GM19395 (cell line): ENCODE data around the gene ZIC5.

Experiments used
- ATAC-seq: cut with Tn5 transposase; IDR thresholded peaks from one replicate; pipeline ENCODE4 v1.9.1; 2021; ENCODE audit warnings: mild to moderate bottlenecking, moderate library complexity; ENCODE audit not compliant: unreplicated experiment

ZIC5 gene

GRCh38 chr13:99941086-99941485, 30.5 kb downstream of the ZIC5 start:
- no peak for ATAC-seq

DNA sequence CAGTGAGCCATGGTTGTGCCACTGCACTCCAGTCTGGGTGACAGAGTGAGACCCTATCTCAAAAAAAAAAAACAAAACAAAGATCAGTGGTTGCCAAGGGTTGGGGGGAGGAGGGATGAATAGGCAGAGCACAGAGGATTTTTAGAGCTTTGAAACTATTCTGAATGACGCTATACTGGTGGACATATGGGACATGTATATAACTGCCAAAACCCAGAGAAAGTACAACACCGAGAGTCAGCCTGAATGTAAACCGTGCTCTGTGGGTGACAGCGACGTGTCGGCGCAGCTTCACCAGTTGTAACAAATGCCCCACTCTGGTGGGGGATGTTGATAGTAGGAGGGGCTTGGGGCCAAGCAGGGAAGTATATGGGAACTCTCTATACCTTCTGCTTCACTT, 32.9 kb downstream of the ZIC5 start:
- ATAC-seq = no peak

- no peak for ATAC-seq
Observed at GRCh38 chr13:99935772-99936171, 35.8 kb downstream of the ZIC5 start.

- no peak for ATAC-seq
Observed at GRCh38 chr13:99932912-99933311, 38.7 kb downstream of the ZIC5 start.

GRCh38 chr13:99930925-99931324, 40.6 kb downstream of the ZIC5 start:
- ATAC-seq = no peak

GRCh38 chr13:99929866-99930265, 41.7 kb downstream of the ZIC5 start:
- no peak for ATAC-seq

DNA sequence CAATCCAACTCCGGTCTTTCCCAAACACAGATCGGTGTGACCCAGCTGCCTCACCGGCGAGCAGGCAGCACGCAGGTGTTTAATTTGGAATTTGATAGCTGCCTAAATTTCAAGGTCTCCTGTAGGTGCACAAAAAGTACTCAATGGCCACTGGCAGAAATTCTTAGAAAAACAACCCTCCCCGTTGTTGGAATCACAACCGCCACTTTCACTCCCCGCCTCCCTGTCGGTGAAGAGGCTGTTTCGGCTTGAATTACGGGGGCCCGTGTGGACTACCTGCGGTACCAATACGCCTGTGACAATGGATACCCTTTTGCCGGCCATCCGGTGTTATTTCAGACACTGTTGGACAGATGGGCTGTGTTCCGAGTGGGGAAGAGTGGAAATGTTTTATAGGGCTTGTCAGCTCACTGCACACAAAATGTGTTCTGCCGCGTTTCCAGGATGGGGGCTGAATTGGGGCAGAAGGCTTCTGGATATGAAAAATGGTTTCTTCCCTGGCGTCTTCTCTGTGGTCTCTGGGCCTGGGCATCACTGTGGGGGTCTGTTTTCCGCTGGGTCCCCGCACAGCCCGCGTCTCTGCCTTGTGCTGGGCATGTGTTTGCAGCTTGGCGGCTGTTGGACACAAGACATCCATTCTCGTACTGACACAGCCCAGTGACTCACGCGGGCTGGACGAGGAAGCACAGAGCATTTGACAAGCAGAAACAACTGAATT, 45.4 kb downstream of the ZIC5 start:
- ATAC-seq = no peak

GRCh38 chr13:99923877-99924582, 47.5 kb downstream of the ZIC5 start:
- no peak for ATAC-seq

GRCh38 chr13:99922631-99923404, 48.7 kb downstream of the ZIC5 start:
- ATAC-seq = no peak

GRCh38 chr13:99919132-99919531, 52.4 kb downstream of the ZIC5 start:
- no peak for ATAC-seq

DNA sequence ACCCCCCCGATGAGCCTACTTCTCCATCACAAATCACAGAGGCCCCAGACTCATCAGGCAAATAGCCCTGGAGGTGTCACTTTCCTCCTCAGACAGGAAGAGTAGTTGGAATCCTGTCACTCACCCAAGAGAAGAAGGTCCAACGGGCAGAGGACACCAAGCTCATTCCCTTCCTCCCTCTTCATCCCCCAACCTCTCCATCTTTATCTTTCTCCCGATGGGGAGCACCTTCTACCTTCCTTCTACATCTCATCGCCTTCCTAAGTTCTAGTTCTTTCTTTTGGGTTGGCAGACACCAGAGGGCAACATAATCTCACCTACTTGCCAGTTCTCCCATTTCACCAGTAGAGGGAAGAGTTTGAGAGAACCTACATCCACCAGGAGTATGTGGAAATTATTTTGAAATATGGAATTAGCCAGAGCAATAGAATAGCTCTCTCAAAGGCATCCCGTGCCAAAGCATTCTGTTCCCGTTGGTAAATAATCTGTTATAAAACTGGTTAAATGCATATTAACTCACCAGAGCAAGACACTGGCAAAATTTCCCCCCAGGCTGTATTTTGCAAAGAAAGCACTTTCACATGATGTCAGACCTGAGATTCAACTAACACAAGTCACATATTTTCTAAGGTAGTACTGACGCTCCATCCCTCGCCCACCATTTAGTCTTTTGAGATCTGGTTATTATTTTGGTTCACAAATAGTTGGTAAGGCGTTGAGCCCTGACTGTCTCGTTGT, 55.0 kb downstream of the ZIC5 start:
- ATAC-seq = no peak

DNA sequence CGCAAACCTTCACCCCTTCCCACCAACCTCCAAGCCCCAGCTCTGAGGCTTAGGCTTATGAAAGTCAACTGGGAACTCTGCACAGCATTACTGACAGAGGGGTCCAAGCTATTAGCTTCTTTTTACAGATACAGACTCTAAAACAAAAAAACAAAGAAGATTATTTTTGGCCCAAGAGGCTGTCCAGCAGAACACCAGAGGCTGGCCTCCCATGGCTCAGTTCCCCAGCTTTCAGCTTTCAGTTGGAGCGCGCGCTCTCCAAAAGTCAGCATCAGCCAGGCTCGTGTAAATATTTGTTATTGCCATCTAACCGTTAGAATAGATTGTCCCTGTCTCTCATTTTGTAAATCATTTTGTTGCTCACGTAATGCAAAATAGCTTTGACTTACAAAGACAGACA, 58.4 kb downstream of the ZIC5 start:
- no peak for ATAC-seq
